AG09319 (cell line): ENCODE data around the gene AUTS2.
"Not testable (repeated sequence)": the region's sequence is repeated elsewhere in the genome, so short reads cannot be mapped to it uniquely, and the experiment has no call there.

Source experiments
- DNase-seq: peaks from one replicate; pipeline ENCODE4 v3.0.0-alpha.2; 2010; ENCODE audit warnings: low read depth; ENCODE audit errors: extremely low read depth
- CTCF ChIP-seq: IDR thresholded peaks from 2 replicates; pipeline ENCODE4 v1.5.1; 2011; ENCODE audit warnings: low read depth, mild to moderate bottlenecking, inconsistent platforms, low read length, moderate library complexity

AUTS2 gene

GRCh38 chr7:69778138-69778537 lies 179.9 kb downstream of the AUTS2 start:
- no peak for DNase-seq
- no peak for TF ChIP-seq CTCF

GRCh38 chr7:69780379-69780778 lies 182.1 kb downstream of the AUTS2 start:
- DNase-seq, result no peak
- no peak for TF ChIP-seq CTCF

GRCh38 chr7:69781412-69781846 lies 183.2 kb downstream of the AUTS2 start:
- TF ChIP-seq CTCF, result no peak
- no peak for DNase-seq

- DNase-seq, result peak; percentile 29
- TF ChIP-seq CTCF, result no peak
Measured at GRCh38 chr7:69782917-69783684, 184.8 kb downstream of the AUTS2 start.

- DNase-seq, result not testable (repeated sequence)
Measured at GRCh38 chr7:69786130-69786529, 187.9 kb downstream of the AUTS2 start.

- no peak for TF ChIP-seq CTCF
- no peak for DNase-seq
Measured at GRCh38 chr7:69786730-69787395, 188.6 kb downstream of the AUTS2 start.

GRCh38 chr7:69787736-69788431 lies 189.6 kb downstream of the AUTS2 start:
- no peak for TF ChIP-seq CTCF
- DNase-seq, result no peak
